Chondrocyte (in vitro differentiated cells): ENCODE results near the gene KLK14. TPM values are rescaled to one million over a fixed set of nuclear protein-coding genes. Genes with fewer than 3 reads are reported as not detected.

Source experiments
- DNase-seq: peaks from one replicate; pipeline ENCODE4 v3.0.0; 2021; ENCODE audit warnings: mixed read lengths, low spot score
- H3K27ac Mint-ChIP-seq: one replicate; pipeline ENCODE4 v1.8.0; 2021; ENCODE audit warnings: mild to moderate bottlenecking, moderate library complexity, mixed read lengths; ENCODE audit not compliant: unreplicated experiment
- H3K27me3 Mint-ChIP-seq: 2 replicates; pipeline ENCODE4 v1.8.0; 2021; ENCODE audit warnings: low read depth, mixed read lengths
- H3K36me3 Mint-ChIP-seq: 2 replicates; pipeline ENCODE4 v1.8.0; 2021; ENCODE audit warnings: low read depth, mixed read lengths
- H3K4me1 Mint-ChIP-seq: 2 replicates; pipeline ENCODE4 v1.8.0; 2021; ENCODE audit warnings: low read depth, mild to moderate bottlenecking, mixed read lengths
- H3K4me3 Mint-ChIP-seq: one replicate; pipeline ENCODE4 v1.8.0; 2021; ENCODE audit warnings: mild to moderate bottlenecking, moderate library complexity, mixed read lengths; ENCODE audit not compliant: unreplicated experiment
- H3K9me3 Mint-ChIP-seq: 2 replicates; pipeline ENCODE4 v1.8.0; 2021; ENCODE audit warnings: low read depth, mixed read lengths
- total RNA-seq: library from RNA; stranded (reverse); gene quantifications from 3 replicates; pipeline ENCODE4 v1.2.1, GENCODE V29; 2021
- TF ChIP-seq, protein P1 (sequence below): fragments of 200-600 bp; sonication (generic); IDR thresholded peaks from 2 replicates; pipeline ENCODE4 v1.5.0; 2021; ENCODE audit warnings: antibody characterized with exemption, mild to moderate bottlenecking, moderate library complexity

Gene KLK14
- total RNA-seq, 1 donor from 2014 or later = not detected

DNA sequence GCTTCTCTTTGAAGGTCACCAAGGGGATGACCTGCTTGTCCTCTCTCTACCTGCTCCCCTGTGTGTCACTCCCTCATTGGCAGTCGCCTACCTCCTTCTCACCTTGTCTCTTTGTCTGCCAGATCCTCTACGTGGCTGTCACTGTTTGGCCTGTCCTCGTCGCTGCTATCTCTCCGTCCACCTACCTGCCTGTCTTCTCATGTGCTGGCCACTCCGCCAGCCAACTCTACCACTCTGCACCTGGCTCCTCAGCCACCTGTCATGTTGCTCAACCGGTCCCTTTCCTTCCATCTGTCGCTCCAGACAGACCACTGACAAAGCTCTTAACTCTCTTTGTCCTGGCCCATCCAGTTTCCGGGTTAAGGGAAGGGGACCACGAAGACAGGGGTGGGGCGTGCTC, 48.0 kb downstream of the KLK14 start, which contains the start of gene KLK12:
Gene KLK12, minus strand, starts transcription at position 299 of the 400 bp plus-strand sequence. CDS start 381 bp downstream, outside the sequence.
- Mint-ChIP-seq H3K4me3 (no peak within 1 kb of the TSS), H3K9me3 (peaks cover 8% of the 10 kb centered on the region), H3K27me3 (peaks cover 8% of the 10 kb centered on the region), H3K36me3 (no peaks in the 10 kb centered on the region), H3K4me1 (no peaks in the 10 kb centered on the region), H3K27ac (no peak within 1 kb of the TSS)
- TF ChIP-seq, protein P1, sequence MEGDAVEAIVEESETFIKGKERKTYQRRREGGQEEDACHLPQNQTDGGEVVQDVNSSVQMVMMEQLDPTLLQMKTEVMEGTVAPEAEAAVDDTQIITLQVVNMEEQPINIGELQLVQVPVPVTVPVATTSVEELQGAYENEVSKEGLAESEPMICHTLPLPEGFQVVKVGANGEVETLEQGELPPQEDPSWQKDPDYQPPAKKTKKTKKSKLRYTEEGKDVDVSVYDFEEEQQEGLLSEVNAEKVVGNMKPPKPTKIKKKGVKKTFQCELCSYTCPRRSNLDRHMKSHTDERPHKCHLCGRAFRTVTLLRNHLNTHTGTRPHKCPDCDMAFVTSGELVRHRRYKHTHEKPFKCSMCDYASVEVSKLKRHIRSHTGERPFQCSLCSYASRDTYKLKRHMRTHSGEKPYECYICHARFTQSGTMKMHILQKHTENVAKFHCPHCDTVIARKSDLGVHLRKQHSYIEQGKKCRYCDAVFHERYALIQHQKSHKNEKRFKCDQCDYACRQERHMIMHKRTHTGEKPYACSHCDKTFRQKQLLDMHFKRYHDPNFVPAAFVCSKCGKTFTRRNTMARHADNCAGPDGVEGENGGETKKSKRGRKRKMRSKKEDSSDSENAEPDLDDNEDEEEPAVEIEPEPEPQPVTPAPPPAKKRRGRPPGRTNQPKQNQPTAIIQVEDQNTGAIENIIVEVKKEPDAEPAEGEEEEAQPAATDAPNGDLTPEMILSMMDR = no peak
- no peak for DNase-seq

DNA sequence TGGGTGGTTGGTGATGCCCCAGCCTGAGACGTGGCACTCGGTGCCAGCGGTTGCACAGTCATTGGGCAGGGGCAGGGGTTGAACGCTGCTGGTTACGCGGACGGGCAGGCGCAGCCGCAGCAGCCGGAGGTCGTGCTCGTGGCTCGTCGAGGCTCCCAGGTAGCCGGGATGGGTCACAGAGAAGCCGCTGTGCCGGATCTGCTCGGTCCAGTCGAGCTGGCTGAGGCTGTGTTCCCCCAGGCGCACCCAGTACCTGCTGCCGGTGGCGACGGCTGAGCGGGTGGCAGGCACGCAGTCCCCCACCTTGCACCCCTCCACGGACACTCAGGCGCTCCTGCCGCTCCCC, 50.8 kb downstream of the KLK14 start:
- Mint-ChIP-seq H3K4me1 (no peaks in the 10 kb centered on the region), H3K36me3 (no peaks in the 10 kb centered on the region), H3K9me3 (peaks cover 8% of the 10 kb centered on the region), H3K27me3 (peaks cover 17% of the 10 kb centered on the region), H3K4me3 (no peak overlapping the region), H3K27ac (no peak overlapping the region)
- TF ChIP-seq, protein P1 = no peak
- DNase-seq = no peak

DNA sequence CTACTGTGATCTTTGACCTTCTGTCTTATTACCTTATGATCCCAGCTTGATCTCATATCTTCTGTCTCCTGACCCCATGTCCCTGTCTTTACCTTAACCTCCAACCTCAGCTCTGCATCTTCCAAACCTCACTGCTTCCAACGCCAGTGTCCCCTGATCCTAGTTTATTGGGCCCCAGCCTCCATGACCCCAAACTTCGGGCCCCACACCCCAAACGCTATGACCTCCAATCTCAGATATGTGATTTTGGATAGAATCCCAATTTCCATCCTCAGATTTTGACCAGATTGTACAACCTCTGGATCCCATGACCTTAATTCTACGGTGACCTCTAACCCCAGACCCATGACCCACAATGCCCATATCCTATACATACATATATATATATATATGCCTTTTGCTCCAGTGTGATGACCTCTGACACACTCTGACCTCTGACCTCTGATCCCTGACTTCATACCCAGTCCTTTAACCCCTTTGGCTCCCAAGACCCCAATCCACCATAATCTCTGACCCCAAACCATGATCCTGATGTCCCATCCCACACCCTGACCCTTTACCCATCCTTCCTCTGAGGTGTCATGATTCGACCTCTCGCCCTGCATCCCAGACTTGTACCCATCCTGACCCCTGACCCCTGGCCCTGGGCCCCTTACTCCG, 51.3 kb downstream of the KLK14 start:
- peaks cover 19% of the 10 kb centered on the region for H3K27me3 Mint-ChIP-seq
- H3K36me3 Mint-ChIP-seq = no peaks in the 10 kb centered on the region
- no peak overlapping the region for H3K27ac Mint-ChIP-seq
- DNase-seq = no peak
- TF ChIP-seq, protein P1 = no peak
- H3K9me3 Mint-ChIP-seq = peaks cover 8% of the 10 kb centered on the region
- H3K4me3 Mint-ChIP-seq = no peak overlapping the region
- no peaks in the 10 kb centered on the region for H3K4me1 Mint-ChIP-seq

DNA sequence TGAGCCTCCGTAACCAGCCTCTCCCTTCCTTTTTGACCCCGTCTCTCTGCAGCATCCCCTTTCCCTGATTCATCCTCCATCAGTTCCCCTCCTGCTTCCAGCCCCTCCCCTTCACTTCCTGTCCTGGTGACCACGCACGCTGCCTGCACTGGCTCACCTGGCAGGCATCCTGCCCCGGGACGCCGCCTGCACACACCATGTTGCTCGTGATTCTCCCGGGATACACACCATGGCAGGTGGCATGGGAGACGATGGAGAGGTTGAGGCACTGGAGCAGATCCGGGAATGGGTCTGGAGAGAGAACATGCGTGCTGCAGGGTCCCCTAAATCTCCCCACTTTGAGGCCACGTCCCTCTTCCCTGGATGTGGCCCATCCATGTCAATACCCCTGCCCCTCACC, 52.1 kb downstream of the KLK14 start:
- Mint-ChIP-seq H3K36me3 (no peaks in the 10 kb centered on the region), H3K4me3 (no peak overlapping the region), H3K9me3 (peaks cover 8% of the 10 kb centered on the region), H3K4me1 (no peaks in the 10 kb centered on the region), H3K27me3 (peaks cover 19% of the 10 kb centered on the region), H3K27ac (no peak overlapping the region)
- TF ChIP-seq, protein P1 = no peak
- no peak for DNase-seq

DNA sequence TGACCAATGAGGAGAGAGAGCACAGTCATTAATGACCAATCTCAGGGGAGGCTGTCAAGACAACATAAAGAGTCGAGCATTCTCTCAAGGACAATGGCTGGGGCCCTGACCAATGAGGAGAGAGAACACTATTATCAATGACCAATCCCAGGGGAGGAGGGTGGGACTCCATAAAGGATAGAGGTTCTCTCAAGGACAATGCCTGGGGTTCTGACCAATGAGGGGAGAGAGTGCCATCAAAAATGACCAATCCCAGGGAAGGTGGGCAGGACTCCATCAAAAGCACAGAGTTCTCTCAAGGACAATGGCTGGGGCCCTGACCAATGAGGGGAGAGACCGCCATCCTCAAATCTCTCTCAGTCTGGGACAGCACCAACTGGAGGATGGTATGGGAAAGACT, 53.0 kb downstream of the KLK14 start:
- H3K27ac Mint-ChIP-seq = no peak overlapping the region
- H3K4me1 Mint-ChIP-seq = no peaks in the 10 kb centered on the region
- no peaks in the 10 kb centered on the region for H3K36me3 Mint-ChIP-seq
- H3K9me3 Mint-ChIP-seq = peaks cover 8% of the 10 kb centered on the region
- DNase-seq = no peak
- TF ChIP-seq, protein P1 = no peak
- H3K27me3 Mint-ChIP-seq = peaks cover 17% of the 10 kb centered on the region
- no peak overlapping the region for H3K4me3 Mint-ChIP-seq

Other genes starting within 250 kb of the KLK14 start
- not detected in 3 replicates for gene KLK15, start 249.3 kb downstream of the KLK14 start, total RNA-seq
- not detected in 3 replicates for gene KLK3, start 228.0 kb downstream of the KLK14 start, total RNA-seq
- not detected in 3 replicates for gene KLK2, start 209.4 kb downstream of the KLK14 start, total RNA-seq
- not detected in 3 replicates for gene KLK4, start 171.5 kb downstream of the KLK14 start, total RNA-seq
- 0.38 to 0.42 TPM in 2 of 3 replicates, not detected in the other for gene KLK5, start 129.8 kb downstream of the KLK14 start, total RNA-seq
- gene KLK6, start 113.3 kb downstream of the KLK14 start, total RNA-seq = not detected in 3 replicates
- not detected in 3 replicates for gene KLK7, start 99.0 kb downstream of the KLK14 start, total RNA-seq
- gene KLK8, start 81.3 kb downstream of the KLK14 start, total RNA-seq = not detected in 3 replicates
- not detected in 3 replicates for gene KLK10, start 63.2 kb downstream of the KLK14 start, total RNA-seq
- not detected in 3 replicates for gene KLK11, start 56.3 kb downstream of the KLK14 start, total RNA-seq
- not detected in 3 replicates for gene KLK12, start 47.9 kb downstream of the KLK14 start, total RNA-seq
- gene KLK13, start 17.8 kb downstream of the KLK14 start, total RNA-seq = not detected in 3 replicates
- gene CTU1, start 25.5 kb upstream of the KLK14 start, total RNA-seq = 5.2 to 6.1 TPM (median 5.2 TPM) in 3 replicates
- gene SIGLEC9, start 42.0 kb upstream of the KLK14 start, total RNA-seq = not detected in 3 replicates
- not detected in 3 replicates for gene SIGLEC7, start 59.4 kb upstream of the KLK14 start, total RNA-seq
- not detected in 3 replicates for gene CD33, start 142.2 kb upstream of the KLK14 start, total RNA-seq
- not detected in 3 replicates for gene SIGLECL1, start 168.2 kb upstream of the KLK14 start, total RNA-seq
- 0.07 TPM in 1 of 3 replicates, not detected in the others for gene IGLON5, start 228.8 kb upstream of the KLK14 start, total RNA-seq